DND-41 (cell line): Measurements from ENCODE around the gene LPIN1.
A peak's percentile ranks its signal among the peaks of the same experiment; 100 is the strongest.

Experiments
- ATAC-seq: fragments of 200-7000 bp; cut with Tn5 transposase; 3 replicates; pipeline ENCODE4 v1.9.1; 2021; ENCODE audit warnings: low read depth; ENCODE audit not compliant: insufficient read depth
- DNase-seq: peaks from one replicate; pipeline ENCODE4 v3.0.0-alpha.2; 2020
- H2AFZ ChIP-seq: 2 replicates; pipeline ENCODE4 v1.6.0; 2012; ENCODE audit warnings: low read depth, low read length
- H3K27ac ChIP-seq: 2 replicates; pipeline ENCODE4 v1.5.1; 2012; ENCODE audit warnings: low read length, inconsistent platforms
- H3K27me3 ChIP-seq: fragments of 200-600 bp; sonication (generic); 2 replicates; pipeline ENCODE4 v1.6.0; 2012; ENCODE audit warnings: low read length, mild to moderate bottlenecking, inconsistent platforms; ENCODE audit not compliant: insufficient read depth, poor library complexity
- H3K36me3 ChIP-seq: 2 replicates; pipeline ENCODE4 v1.5.1; 2012; ENCODE audit warnings: low read length, inconsistent platforms; ENCODE audit not compliant: insufficient read depth
- H3K4me1 ChIP-seq: 2 replicates; pipeline ENCODE4 v1.5.1; 2012; ENCODE audit warnings: mild to moderate bottlenecking, low read length; ENCODE audit not compliant: insufficient read depth
- H3K4me2 ChIP-seq: 2 replicates; pipeline ENCODE4 v1.6.0; 2012; ENCODE audit warnings: mild to moderate bottlenecking, moderate library complexity, low read length, inconsistent platforms; ENCODE audit not compliant: insufficient read depth
- H3K4me3 ChIP-seq, 2 experiments: fragments of 200-600 bp in 1 of 2; shearing (Covaris generic) in 1 of 2; 2 replicates each; pipeline ENCODE4 v1.5.1; 2012 to 2016; ENCODE audit warnings: inconsistent platforms in 2 of 2, low read length in 2 of 2, mild to moderate bottlenecking in 2 of 2, low read depth in 1 of 2, moderate library complexity in 1 of 2
- H3K79me2 ChIP-seq: 2 replicates; pipeline ENCODE4 v1.6.0; 2012; ENCODE audit warnings: low read length, inconsistent platforms; ENCODE audit not compliant: insufficient read depth
- H3K9ac ChIP-seq: 2 replicates; pipeline ENCODE4 v1.6.0; 2012; ENCODE audit warnings: low read depth, mild to moderate bottlenecking, inconsistent platforms, low read length, moderate library complexity
- H3K9me3 ChIP-seq: 2 replicates; pipeline ENCODE4 v1.5.1; 2012; ENCODE audit warnings: low read length, moderate library complexity, mild to moderate bottlenecking, inconsistent platforms; ENCODE audit not compliant: insufficient read depth, severe bottlenecking
- H4K20me1 ChIP-seq: 2 replicates; pipeline ENCODE4 v1.6.0; 2012; ENCODE audit warnings: low read length; ENCODE audit not compliant: insufficient read depth
- CTCF ChIP-seq: IDR thresholded peaks from 2 replicates; pipeline ENCODE4 v1.5.1; 2012; ENCODE audit warnings: borderline replicate concordance, low read length, moderate library complexity, mild to moderate bottlenecking; ENCODE audit not compliant: poor library complexity, severe bottlenecking; ENCODE audit errors: extremely low read depth
- EZH2 ChIP-seq: IDR thresholded peaks from 3 replicates; pipeline ENCODE4 v1.6.1; 2012; ENCODE audit warnings: borderline replicate concordance, low read depth, mild to moderate bottlenecking, moderate library complexity, low read length, inconsistent platforms; ENCODE audit not compliant: severe bottlenecking

LPIN1 gene

GRCh38 chr2:11717623-11718022 is 28.8 kb upstream of the LPIN1 start:
- no peaks in the 10 kb centered on the region for H3K36me3 ChIP-seq
- H3K9ac ChIP-seq = no peak overlapping the region
- ATAC-seq = no peak
- no peaks in the 10 kb centered on the region for H3K79me2 ChIP-seq
- TF ChIP-seq CTCF = no peak
- no peak for TF ChIP-seq EZH2
- H3K4me1 ChIP-seq = peaks cover 16% of the 10 kb centered on the region
- H3K9me3 ChIP-seq = no peaks in the 10 kb centered on the region
- no peak overlapping the region for H3K4me3 ChIP-seq
- no peaks in the 10 kb centered on the region for H3K27me3 ChIP-seq
- DNase-seq = no peak
- H3K27ac ChIP-seq = no peak overlapping the region
- H4K20me1 ChIP-seq = no peaks in the 10 kb centered on the region
- no peak overlapping the region for H2AFZ ChIP-seq
- H3K4me2 ChIP-seq = no peak overlapping the region

GRCh38 chr2:11718606-11719005 is 27.8 kb upstream of the LPIN1 start:
- ATAC-seq (no peak), DNase-seq (no peak)
- peak overlapping the region; percentile 70; the same call in 1 of the 2 replicates for H3K4me2 ChIP-seq
- 0 out of 2 replicates have a peak overlapping the region, but pooled peaks have one; percentile 56 for H3K9ac ChIP-seq
- no peaks in the 10 kb centered on the region for H3K79me2 ChIP-seq
- H3K4me1 ChIP-seq = peaks cover 16% of the 10 kb centered on the region
- H2AFZ ChIP-seq = no peak overlapping the region
- H3K4me3 ChIP-seq = no peak overlapping the region
- H3K36me3 ChIP-seq = no peaks in the 10 kb centered on the region
- no peak for TF ChIP-seq CTCF
- H3K9me3 ChIP-seq = no peaks in the 10 kb centered on the region
- H3K27ac ChIP-seq = no peak overlapping the region
- no peaks in the 10 kb centered on the region for H3K27me3 ChIP-seq
- H4K20me1 ChIP-seq = no peaks in the 10 kb centered on the region

GRCh38 chr2:11719230-11719977 is 27.0 kb upstream of the LPIN1 start:
- Histone ChIP-seq H2AFZ (peak overlapping the region; percentile 80), H3K27me3 (no peaks in the 10 kb centered on the region), H4K20me1 (no peaks in the 10 kb centered on the region), H3K9ac (peak overlapping the region; percentile 56), H3K79me2 (no peaks in the 10 kb centered on the region), H3K36me3 (no peaks in the 10 kb centered on the region), H3K4me1 (peaks cover 16% of the 10 kb centered on the region), H3K27ac (peak overlapping the region; percentile 74), H3K9me3 (no peaks in the 10 kb centered on the region), H3K4me2 (peak overlapping the region; percentile 70), H3K4me3 (peak overlapping the region; percentile 20 to 54; a peak in 3 of 4 replicates)
- peak; percentile 90 for ATAC-seq
- DNase-seq = peak; percentile 51
- TF ChIP-seq EZH2 = no peak
- no peak for TF ChIP-seq CTCF

- no peaks in the 10 kb centered on the region for H3K9me3 ChIP-seq
- H3K27me3 ChIP-seq = no peaks in the 10 kb centered on the region
- no peak for TF ChIP-seq CTCF
- TF ChIP-seq EZH2 = no peak
- ATAC-seq = no peak
- H3K27ac ChIP-seq = no peak overlapping the region
- no peak overlapping the region for H3K9ac ChIP-seq
- H3K4me1 ChIP-seq = peaks cover 16% of the 10 kb centered on the region
- no peak for DNase-seq
- no peaks in the 10 kb centered on the region for H4K20me1 ChIP-seq
- no peak overlapping the region for H3K4me3 ChIP-seq
- H3K4me2 ChIP-seq = no peak overlapping the region
- no peak overlapping the region for H2AFZ ChIP-seq
- no peaks in the 10 kb centered on the region for H3K79me2 ChIP-seq
- no peaks in the 10 kb centered on the region for H3K36me3 ChIP-seq
Observed at GRCh38 chr2:11720752-11721151, 25.7 kb upstream of the LPIN1 start.
